Loucy (cell line): ENCODE measurements around the gene PRKCE.

Experiments used
- EZH2phosphoT487 ChIP-seq: fragments of 200-600 bp; IDR thresholded peaks from 2 replicates; pipeline ENCODE4 v1.6.1; 2018; ENCODE audit warnings: antibody characterized with exemption, mild to moderate bottlenecking, moderate library complexity, borderline replicate concordance
- TF ChIP-seq, protein P1 (sequence below): fragments of 200-600 bp; sonication (generic); conservative IDR thresholded peaks from 2 replicates; pipeline ENCODE4 v1.5.1; 2014; ENCODE audit warnings: mild to moderate bottlenecking, antibody characterized with exemption, low read length

DNA sequence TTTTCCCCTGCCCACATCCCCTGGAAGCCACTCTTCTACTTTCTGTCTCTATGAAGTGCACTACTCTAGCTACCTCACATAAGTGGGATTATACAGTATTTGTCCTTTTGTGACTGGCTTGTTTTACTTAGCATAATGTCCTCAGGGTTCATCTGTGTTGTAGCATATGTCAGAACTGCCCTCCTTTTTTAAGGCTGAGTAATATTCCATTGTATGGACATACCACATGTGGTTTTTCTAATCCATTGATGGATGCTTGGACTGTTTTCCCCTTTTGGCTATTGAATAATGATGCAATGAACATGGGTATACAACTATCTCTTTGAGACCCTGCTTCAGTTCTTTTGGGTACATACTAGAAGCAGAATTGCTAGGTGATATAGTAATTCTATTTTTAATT lies 95.9 kb downstream of the PRKCE start:
- TF ChIP-seq, protein P1, sequence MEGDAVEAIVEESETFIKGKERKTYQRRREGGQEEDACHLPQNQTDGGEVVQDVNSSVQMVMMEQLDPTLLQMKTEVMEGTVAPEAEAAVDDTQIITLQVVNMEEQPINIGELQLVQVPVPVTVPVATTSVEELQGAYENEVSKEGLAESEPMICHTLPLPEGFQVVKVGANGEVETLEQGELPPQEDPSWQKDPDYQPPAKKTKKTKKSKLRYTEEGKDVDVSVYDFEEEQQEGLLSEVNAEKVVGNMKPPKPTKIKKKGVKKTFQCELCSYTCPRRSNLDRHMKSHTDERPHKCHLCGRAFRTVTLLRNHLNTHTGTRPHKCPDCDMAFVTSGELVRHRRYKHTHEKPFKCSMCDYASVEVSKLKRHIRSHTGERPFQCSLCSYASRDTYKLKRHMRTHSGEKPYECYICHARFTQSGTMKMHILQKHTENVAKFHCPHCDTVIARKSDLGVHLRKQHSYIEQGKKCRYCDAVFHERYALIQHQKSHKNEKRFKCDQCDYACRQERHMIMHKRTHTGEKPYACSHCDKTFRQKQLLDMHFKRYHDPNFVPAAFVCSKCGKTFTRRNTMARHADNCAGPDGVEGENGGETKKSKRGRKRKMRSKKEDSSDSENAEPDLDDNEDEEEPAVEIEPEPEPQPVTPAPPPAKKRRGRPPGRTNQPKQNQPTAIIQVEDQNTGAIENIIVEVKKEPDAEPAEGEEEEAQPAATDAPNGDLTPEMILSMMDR: no peak
- no peak for TF ChIP-seq EZH2phosphoT487
